ENCODE results near the gene IL17A.

GRCh38 chr6:52189974-52190373 is 3.8 kb downstream of the IL17A start:
- TF ChIP-seq CTCF (IDR thresholded peaks at IDR 0.05) (no peak), POLR2A (IDR thresholded peaks at IDR 0.05) (no peak), POLR2AphosphoS5 (IDR thresholded peaks at IDR 0.05) (no peak)

All from breast epithelium (tissue), 3 donors.